ENCODE data around the gene ABCC2. TPM values are rescaled to one million over a fixed set of nuclear protein-coding genes. Genes with fewer than 3 reads are reported as not detected.
"Not testable (repeated sequence)": the region's sequence is repeated elsewhere in the genome, so short reads cannot be mapped to it uniquely, and the experiment has no call there.

ABCC2 gene
- total and polyA plus RNA-seq, 12 donors: 0.05 to 1.0 (median 0.30) TPM

GRCh38 chr10:99855479-99856071, 73.1 kb downstream of the ABCC2 start:
- no peak for DNase-seq
- no peak for TF ChIP-seq CTCF (IDR thresholded peaks at IDR 0.05)
- WGBS, 2 donors: 93 to 94% methylated on average over 8 of the region's 8 CpGs
- no peak overlapping the region for H3K27ac ChIP-seq
- no peaks in the 10 kb centered on the region for H3K4me1 ChIP-seq
- peaks cover 0 to 9% (median 0%) of the 10 kb centered on the region in 11 donors for H3K9me3 ChIP-seq
- no peak for ATAC-seq
- no peak overlapping the region for H3K4me3 ChIP-seq
- H3K27me3 ChIP-seq: no peaks in the 10 kb centered on the region
- H3K36me3 ChIP-seq: no peaks in the 10 kb centered on the region
- intact Hi-C loops (cut with DNase I): loop anchor here in 2 of 10 donors (2.0 to 10.0 kb wide), 2 partner anchors 159 to 191 kb away; no protein-coding TSS in a partner anchor

- DNase-seq (no peak), ATAC-seq (no peak)
- H3K36me3 ChIP-seq: no peaks in the 10 kb centered on the region
- no peak overlapping the region for H3K4me3 ChIP-seq
- TF ChIP-seq CTCF (IDR thresholded peaks at IDR 0.05): no peak
- 85 to 92% methylated on average over 8 of the region's 8 CpGs for WGBS, 2 donors
- H3K27ac ChIP-seq: no peak overlapping the region
- no peaks in the 10 kb centered on the region for H3K27me3 ChIP-seq
- no peaks in the 10 kb centered on the region for H3K4me1 ChIP-seq
- intact Hi-C loops (cut with DNase I): loop anchor here in 1 of 10 donors (10.0 kb wide), 1 partner anchor 156 kb away; no protein-coding TSS in a partner anchor
- H3K9me3 ChIP-seq: no peaks in the 10 kb centered on the region
Observed at GRCh38 chr10:99858849-99859248, 76.4 kb downstream of the ABCC2 start.

- no peak overlapping the region for H3K4me3 ChIP-seq
- H3K4me1 ChIP-seq: no peaks in the 10 kb centered on the region
- no peaks in the 10 kb centered on the region for H3K36me3 ChIP-seq
- 33 to 38% methylated on average over 5 of the region's 5 CpGs for WGBS, 2 donors
- intact Hi-C loops (cut with DNase I): loop anchor here in 1 of 10 donors (10.0 kb wide), 1 partner anchor 155 kb away; no protein-coding TSS in a partner anchor
- no peak overlapping the region for H3K27ac ChIP-seq
- no peak for ATAC-seq
- no peak for DNase-seq
- peak in 5 of 9 donors; percentile 7 to 31 (median 20) for TF ChIP-seq CTCF (IDR thresholded peaks at IDR 0.05)
- H3K27me3 ChIP-seq: no peaks in the 10 kb centered on the region
- H3K9me3 ChIP-seq: no peaks in the 10 kb centered on the region
Observed at GRCh38 chr10:99859585-99859984, 77.1 kb downstream of the ABCC2 start.

- Histone ChIP-seq H3K36me3 (no peaks in the 10 kb centered on the region), H3K27me3 (no peaks in the 10 kb centered on the region), H3K27ac (no peak overlapping the region), H3K9me3 (peaks cover 0 to 7% (median 0%) of the 10 kb centered on the region in 11 donors), H3K4me1 (no peaks in the 10 kb centered on the region), H3K4me3 (no peak overlapping the region)
- intact Hi-C loops (cut with DNase I): no loop called here
- no peak for ATAC-seq
- WGBS, 2 donors: 91 to 93% methylated on average over 8 of the region's 8 CpGs
- no peak for TF ChIP-seq CTCF (IDR thresholded peaks at IDR 0.05)
- no peak for DNase-seq
Observed at GRCh38 chr10:99860466-99860865, 78.0 kb downstream of the ABCC2 start.

- H3K4me1 ChIP-seq; H3K27ac ChIP-seq; H3K27me3 ChIP-seq; ATAC-seq; H3K4me3 ChIP-seq; DNase-seq; H3K36me3 ChIP-seq; intact Hi-C loops (cut with DNase I): not testable (repeated sequence)
- peaks cover 0 to 28% (median 0%) of the 10 kb centered on the region in 11 donors for H3K9me3 ChIP-seq
- WGBS, 2 donors: 80 to 84% methylated on average over 9 of the region's 9 CpGs
Observed at GRCh38 chr10:99863535-99864240, 81.2 kb downstream of the ABCC2 start.

GRCh38 chr10:99867250-99867649, 84.8 kb downstream of the ABCC2 start:
- DNase-seq; H3K4me3 ChIP-seq; H3K36me3 ChIP-seq; intact Hi-C loops (cut with DNase I); ATAC-seq; H3K4me1 ChIP-seq; H3K27ac ChIP-seq: not testable (repeated sequence)
- 62 to 95% methylated on average over 2 to 3 of the region's 3 CpGs for WGBS, 2 donors
- Histone ChIP-seq H3K9me3 (peaks cover 0 to 28% (median 0%) of the 10 kb centered on the region in 11 donors), H3K27me3 (peaks cover 0 to 15% (median 11%) of the 10 kb centered on the region in 7 donors)
